Fibroblast of mammary gland (primary cell): ENCODE results near the gene PRAME.
A peak's percentile ranks its signal among the peaks of the same experiment; 100 is the strongest.

ENCODE experiments used
- DNase-seq: peaks from one replicate; pipeline ENCODE4 v3.0.0-alpha.2; 2010; ENCODE audit warnings: low read depth
- H3K4me3 ChIP-seq: 2 replicates; pipeline ENCODE4 v1.5.1; 2011; ENCODE audit warnings: low read depth, mild to moderate bottlenecking, low read length, moderate library complexity; ENCODE audit not compliant: control insufficient read depth
- TF ChIP-seq, protein P1 (sequence below): conservative IDR thresholded peaks from 2 replicates; pipeline ENCODE4 v1.5.1; 2011; ENCODE audit warnings: low read depth, low read length, inconsistent platforms; ENCODE audit not compliant: control insufficient read depth, insufficient read depth

PRAME gene

DNA sequence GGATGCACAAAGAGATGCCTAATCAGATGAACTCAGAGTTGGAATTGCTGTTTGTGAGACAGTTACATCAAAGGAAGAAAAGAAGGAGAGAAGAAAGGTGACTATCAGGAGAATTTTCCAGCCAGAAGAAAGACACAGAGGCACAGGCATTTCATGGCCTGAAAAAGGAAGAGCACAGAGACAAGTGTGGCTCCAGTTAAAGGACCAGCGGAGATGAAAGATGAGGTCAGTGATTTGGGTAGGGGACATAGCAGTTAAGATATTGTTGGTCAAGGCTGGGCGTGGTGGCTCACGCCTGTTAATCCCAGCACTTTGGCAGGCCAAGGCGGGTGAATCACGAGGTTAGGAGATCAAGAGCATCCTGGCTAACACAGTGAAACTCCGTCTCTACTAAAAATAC is 35.6 kb downstream of the PRAME start:
- DNase-seq = no peak
- H3K4me3 ChIP-seq = no peak overlapping the region
- TF ChIP-seq, protein P1, sequence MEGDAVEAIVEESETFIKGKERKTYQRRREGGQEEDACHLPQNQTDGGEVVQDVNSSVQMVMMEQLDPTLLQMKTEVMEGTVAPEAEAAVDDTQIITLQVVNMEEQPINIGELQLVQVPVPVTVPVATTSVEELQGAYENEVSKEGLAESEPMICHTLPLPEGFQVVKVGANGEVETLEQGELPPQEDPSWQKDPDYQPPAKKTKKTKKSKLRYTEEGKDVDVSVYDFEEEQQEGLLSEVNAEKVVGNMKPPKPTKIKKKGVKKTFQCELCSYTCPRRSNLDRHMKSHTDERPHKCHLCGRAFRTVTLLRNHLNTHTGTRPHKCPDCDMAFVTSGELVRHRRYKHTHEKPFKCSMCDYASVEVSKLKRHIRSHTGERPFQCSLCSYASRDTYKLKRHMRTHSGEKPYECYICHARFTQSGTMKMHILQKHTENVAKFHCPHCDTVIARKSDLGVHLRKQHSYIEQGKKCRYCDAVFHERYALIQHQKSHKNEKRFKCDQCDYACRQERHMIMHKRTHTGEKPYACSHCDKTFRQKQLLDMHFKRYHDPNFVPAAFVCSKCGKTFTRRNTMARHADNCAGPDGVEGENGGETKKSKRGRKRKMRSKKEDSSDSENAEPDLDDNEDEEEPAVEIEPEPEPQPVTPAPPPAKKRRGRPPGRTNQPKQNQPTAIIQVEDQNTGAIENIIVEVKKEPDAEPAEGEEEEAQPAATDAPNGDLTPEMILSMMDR = no peak

DNA sequence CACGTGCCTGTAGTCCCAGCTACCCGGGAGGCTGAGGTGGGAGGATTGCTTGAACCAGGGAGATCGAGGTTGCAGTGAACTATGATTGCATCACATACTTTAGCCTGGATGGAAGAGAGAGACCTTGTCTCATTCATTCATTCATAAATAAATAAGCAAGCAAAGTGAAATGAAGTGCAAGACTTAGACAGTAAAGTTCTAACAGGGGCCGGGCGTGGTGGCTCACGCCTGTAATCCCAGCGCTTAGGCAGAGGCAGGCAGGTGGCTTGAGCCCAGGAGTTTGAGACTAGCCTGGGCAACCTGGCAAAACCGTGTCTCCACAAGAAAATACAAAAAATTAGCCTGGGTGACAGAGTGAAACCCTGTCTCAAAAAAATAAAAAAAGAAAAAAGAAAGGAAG is 37.4 kb downstream of the PRAME start:
- TF ChIP-seq, protein P1 = no peak
- no peak for DNase-seq
- no peak overlapping the region for H3K4me3 ChIP-seq

DNA sequence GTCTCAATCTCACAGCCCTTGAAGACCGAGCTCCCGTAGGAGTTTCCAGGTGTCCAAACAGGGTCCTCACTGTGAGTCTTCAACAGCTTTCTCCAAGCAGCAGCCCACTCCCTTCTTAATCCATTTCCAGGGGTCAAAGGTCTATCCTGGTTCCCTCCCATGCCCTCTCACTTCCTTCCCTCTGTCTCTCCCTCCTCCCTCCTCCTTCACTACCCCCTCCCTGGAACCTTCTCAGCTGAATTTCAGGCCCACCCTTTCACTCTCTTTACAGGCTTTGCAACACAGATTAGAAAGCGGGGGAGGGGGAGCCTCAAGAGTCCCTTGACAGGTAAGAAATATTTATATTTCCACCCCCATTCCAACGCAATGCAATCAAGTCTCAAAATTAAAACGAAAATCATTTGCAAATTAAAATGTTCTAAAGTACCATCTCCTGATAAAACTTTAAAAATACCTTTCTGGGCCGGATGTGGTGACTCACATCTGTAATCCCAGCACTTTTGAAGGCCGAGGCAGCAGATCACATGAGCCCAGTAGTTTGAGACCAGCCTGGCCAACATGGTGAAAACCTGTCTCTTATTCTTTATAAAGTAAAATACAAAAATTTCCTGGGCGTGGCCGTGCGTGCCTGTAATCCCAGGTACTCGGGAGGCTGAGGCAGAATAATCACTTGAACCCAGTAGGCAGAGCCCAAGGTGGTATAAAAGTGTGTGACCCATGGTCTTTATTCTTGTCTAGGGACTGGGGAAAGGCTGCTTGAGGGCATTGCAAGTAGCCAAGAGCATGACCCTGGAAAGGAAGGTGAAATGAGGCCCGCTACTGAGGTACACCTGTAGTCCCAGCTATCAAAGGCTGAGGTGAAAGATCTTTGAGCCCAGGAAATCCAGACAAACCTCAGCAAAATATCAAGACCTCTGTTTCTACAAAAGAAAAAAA is 38.1 kb downstream of the PRAME start:
- TF ChIP-seq, protein P1 = no peak
- DNase-seq = no peak
- H3K4me3 ChIP-seq = no peak overlapping the region

DNA sequence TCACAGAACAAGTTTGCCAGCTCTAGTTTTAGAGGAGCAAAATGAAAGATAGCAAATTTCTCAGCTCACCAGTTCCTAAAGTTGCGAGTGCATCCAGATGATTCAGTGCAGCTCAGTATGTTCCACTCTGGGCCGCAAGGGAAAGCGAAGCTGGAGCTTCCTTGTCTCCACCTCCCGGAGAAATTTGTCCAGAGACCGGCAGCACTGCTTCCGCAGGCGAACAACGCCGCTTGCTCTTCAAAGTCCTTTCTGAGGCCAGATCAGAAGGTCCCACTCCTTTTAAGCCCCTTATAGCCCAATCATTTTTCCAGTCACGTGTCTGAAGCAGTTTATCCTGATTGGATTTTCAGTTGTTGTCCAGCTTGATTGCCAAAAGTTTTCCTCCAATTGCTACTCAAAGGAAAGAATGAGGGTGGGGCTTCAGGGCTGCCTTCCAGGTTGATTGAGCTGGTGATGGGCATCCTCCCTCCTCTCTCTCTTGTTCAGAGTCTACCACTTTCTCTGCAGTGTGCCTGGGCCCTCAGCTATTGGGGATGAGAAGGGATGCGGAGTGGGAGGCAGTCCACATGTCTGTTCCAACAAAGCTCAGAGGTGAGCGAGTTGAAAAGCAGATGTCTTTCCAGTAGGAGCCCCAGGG is 38.9 kb downstream of the PRAME start, which contains the start of gene ZNF280A:
Gene ZNF280A (minus strand): TSS at position 251 of the 637 bp plus-strand sequence. CDS start 4,640 bp downstream, outside the sequence.
- DNase-seq = peak; percentile 75
- peak within 1 kb of the TSS; percentile 27 for H3K4me3 ChIP-seq
- TF ChIP-seq, protein P1 = peak; percentile 40

DNA sequence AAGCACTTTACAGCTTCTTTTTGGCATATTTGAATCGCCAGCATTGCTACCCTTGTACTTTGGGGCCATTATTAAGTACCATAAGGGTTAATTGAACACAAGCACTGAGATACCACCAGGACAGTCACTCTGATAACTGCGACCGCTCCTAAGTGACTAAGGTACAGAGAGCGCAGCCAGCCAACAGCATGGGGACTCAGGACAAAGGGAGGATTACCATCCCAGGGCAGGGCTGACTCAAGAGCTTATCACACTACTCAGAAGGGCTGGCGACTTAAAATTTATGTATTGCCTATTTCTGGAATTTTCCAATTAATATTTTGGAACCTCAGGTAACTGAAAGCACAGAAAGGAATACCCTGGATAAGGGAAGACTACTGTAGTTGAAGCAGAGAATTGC is 39.5 kb downstream of the PRAME start:
- H3K4me3 ChIP-seq = peak overlapping the region; percentile 27
- DNase-seq = no peak
- TF ChIP-seq, protein P1 = no peak

DNA sequence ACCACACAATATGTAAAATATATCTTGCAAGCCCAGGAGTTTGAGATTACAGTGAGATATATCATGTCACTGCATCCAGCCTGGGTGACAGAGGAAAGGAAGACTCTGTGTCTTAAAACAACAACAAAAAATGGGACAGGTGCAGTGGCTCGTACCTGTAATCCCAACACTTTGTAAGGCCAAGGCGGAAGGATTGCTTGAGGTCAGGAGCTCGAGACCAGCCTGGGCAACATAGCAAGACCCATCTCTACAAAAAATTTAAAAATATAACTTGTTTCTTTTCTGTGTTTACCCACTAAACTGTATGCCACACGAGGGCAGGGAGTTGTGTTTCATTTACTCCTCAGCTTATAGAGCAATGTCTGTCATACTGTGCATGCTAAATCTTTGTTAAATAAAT is 42.1 kb downstream of the PRAME start:
- no peak overlapping the region for H3K4me3 ChIP-seq
- TF ChIP-seq, protein P1 = no peak
- no peak for DNase-seq
